Right renal pelvis (tissue), 4 donors: Measurements from ENCODE around the gene CCR9. TPM values are rescaled to one million over a fixed set of nuclear protein-coding genes. Genes with fewer than 3 reads are reported as not detected.

Source experiments
- DNase-seq, 4 donors: peaks; one replicate each; pipeline ENCODE4 v3.0.0-alpha.2; 2013; ENCODE audit warnings: low read depth in 4 of 4, low spot score in 3 of 4, missing footprints in 1 of 4
- polyA plus RNA-seq, 4 donors: library from polyadenylated mRNA; unstranded; fragments of 120-200 nt; gene quantifications; one replicate each; pipeline ENCODE4 v1.2.1, GENCODE V29; 2013; ENCODE audit not compliant: insufficient read length in 4 of 4

CCR9 gene
- polyA plus RNA-seq, 4 donors, result 0.22 TPM; not detected in 3

- DNase-seq, result no peak
These were observed 64.6 kb downstream of the CCR9 start for GRCh38 chr3:45950686-45951600.

- no peak for DNase-seq
These were observed 65.6 kb downstream of the CCR9 start for GRCh38 chr3:45951946-45952345.

GRCh38 chr3:45952456-45952855 is 66.1 kb downstream of the CCR9 start:
- no peak for DNase-seq

Other genes with a start within 250 kb of the CCR9 start
- 10 to 100 TPM; 56.0 to 71.5 (median 65.3) TPM for gene SACM1L, start 197.1 kb upstream of the CCR9 start, polyA plus RNA-seq
- under 1 TPM; 0.08 to 0.30 (median 0.10) TPM for gene SLC6A20, start 90.0 kb upstream of the CCR9 start, polyA plus RNA-seq
- gene LZTFL1, start 44.4 kb upstream of the CCR9 start, polyA plus RNA-seq, result 10 to 100 TPM; 52.4 to 64.8 (median 64.4) TPM
- gene CXCR6, start 56.9 kb downstream of the CCR9 start, polyA plus RNA-seq, result under 1 TPM; 0.14 to 0.30 (median 0.26) TPM
- gene FYCO1, start 109.3 kb downstream of the CCR9 start, polyA plus RNA-seq, result 10 to 100 TPM; 17.5 to 22.0 (median 19.2) TPM
- under 1 TPM; 0.06 to 0.53 (median 0.33) TPM for gene XCR1, start 140.9 kb downstream of the CCR9 start, polyA plus RNA-seq